ENCODE results near the gene DCAKD. TPM values are rescaled to one million over a fixed set of nuclear protein-coding genes. Genes with fewer than 3 reads are reported as not detected.

DCAKD gene
- total RNA-seq, 1 donor from 2014 or later: 25.9 TPM

DNA sequence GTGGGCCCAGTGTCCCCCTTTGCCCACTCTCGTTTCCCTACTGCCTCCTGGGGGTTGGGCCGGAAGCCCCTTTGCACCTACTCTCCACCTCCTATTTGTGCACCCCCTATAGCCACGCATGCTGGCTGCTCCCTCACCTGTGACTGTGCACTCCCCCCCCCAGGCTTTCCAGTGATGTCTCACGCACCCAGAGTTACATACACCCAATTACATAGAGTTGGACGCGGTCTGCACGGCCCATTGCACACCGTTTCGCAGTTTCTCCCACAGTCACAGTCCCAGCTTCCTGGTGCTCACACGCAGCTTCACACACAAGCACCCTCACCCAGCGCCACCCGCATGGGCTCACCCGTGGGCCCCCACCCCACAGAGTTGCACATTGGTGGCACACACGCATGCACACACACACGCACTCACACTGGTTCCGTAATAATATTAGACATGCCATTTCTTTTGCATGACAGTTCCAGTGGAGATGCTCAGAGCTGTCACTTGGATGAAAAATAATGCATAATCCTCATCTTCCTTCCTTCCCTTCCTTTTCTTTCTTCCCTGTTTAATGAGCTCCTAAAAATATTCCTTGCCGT lies 61.8 kb downstream of the DCAKD start:
- H3K4me3 ChIP-seq: no peak overlapping the region
- TF ChIP-seq, protein P1, sequence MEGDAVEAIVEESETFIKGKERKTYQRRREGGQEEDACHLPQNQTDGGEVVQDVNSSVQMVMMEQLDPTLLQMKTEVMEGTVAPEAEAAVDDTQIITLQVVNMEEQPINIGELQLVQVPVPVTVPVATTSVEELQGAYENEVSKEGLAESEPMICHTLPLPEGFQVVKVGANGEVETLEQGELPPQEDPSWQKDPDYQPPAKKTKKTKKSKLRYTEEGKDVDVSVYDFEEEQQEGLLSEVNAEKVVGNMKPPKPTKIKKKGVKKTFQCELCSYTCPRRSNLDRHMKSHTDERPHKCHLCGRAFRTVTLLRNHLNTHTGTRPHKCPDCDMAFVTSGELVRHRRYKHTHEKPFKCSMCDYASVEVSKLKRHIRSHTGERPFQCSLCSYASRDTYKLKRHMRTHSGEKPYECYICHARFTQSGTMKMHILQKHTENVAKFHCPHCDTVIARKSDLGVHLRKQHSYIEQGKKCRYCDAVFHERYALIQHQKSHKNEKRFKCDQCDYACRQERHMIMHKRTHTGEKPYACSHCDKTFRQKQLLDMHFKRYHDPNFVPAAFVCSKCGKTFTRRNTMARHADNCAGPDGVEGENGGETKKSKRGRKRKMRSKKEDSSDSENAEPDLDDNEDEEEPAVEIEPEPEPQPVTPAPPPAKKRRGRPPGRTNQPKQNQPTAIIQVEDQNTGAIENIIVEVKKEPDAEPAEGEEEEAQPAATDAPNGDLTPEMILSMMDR (IDR thresholded peaks at IDR 0.05; ENCODE audit: borderline replicate concordance): no peak
- H3K27ac ChIP-seq (replicated peaks): no peak overlapping the region
- peaks cover 29% of the 10 kb centered on the region for H3K27me3 ChIP-seq (ENCODE audit: low read depth)
- no peaks in the 10 kb centered on the region for H3K36me3 ChIP-seq
- intact Hi-C loops (cut with micrococcal nuclease): no loop called here
- no peaks in the 10 kb centered on the region for H3K9me3 ChIP-seq (replicated peaks)
- H3K4me1 ChIP-seq: no peaks in the 10 kb centered on the region
- DNase-seq: no peak

DNA sequence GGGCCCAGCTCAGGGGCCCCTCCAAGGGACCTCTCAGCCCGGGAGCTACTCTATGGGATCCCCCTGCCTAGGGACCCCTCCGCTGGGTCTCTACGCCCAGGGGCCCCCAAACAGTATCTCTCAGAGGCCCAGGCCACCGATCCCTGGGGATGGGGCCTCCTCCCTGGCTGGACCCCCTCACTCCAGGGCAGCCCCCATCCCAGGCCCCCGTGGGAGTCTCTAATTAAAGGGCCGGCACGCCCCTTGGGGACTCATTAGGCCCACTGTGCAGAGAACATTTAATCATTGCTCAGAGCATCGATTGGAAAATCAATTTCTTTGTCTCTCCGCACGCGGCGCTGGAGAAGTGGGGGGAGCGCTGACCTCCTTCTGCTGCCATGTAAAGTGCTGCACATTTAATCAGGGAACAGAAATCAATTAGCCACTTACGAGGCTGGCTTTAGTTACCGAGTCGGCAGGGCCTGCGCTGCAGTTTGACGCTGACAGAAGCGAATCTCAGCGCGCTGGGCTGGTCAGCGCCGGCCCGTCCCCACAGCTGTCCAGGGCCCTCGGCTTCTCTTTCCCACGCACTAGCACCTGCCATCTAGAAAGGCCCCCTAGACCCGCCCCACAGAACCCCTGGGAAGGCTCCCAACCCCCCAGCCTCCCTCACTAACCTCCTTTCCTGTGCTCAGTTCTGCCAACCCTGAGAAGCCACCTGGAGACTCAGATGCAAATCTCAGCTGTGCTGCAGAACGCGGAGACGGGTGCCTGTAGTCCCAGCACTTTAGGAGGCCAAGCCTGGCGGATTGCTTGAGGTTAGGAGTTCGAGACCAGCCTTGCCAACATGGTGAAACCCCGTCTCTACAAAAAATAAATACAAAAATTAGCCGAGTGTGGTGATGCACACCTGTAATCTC lies 63.1 kb downstream of the DCAKD start:
- intact Hi-C loops (cut with micrococcal nuclease): no loop called here
- Histone ChIP-seq H3K4me1 (peaks cover under 1% of the 10 kb centered on the region), H3K9me3 (replicated peaks) (no peaks in the 10 kb centered on the region), H3K36me3 (no peaks in the 10 kb centered on the region), H3K27ac (replicated peaks) (no peak overlapping the region), H3K27me3 (ENCODE audit: low read depth) (peaks cover 29% of the 10 kb centered on the region), H3K4me3 (no peak overlapping the region)
- TF ChIP-seq, protein P1 (IDR thresholded peaks at IDR 0.05; ENCODE audit: borderline replicate concordance): no peak
- no peak for DNase-seq

DNA sequence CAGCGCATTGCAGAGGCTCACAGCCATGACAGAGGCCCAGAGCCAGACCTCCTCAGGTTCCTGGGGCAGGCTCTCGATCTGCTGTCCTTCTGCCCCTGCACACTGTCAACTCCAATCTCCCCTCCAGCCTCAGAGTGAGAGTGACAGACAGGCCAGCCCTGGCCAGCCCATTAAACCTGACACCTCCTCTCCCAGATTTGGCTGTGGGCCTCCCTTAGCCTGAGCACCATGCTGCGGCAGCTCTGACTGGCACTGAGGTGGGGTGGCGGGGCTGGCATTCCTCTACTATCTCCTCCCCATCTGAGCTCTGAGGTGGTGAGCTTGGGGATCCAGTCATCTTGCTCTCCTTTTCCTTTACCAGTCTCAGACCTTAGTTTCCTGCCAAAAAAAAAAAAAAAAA lies 67.9 kb downstream of the DCAKD start:
- TF ChIP-seq, protein P1 (IDR thresholded peaks at IDR 0.05; ENCODE audit: borderline replicate concordance): no peak
- peaks cover 37% of the 10 kb centered on the region for H3K4me1 ChIP-seq
- H3K36me3 ChIP-seq: no peaks in the 10 kb centered on the region
- H3K27me3 ChIP-seq (ENCODE audit: low read depth): peaks cover 47% of the 10 kb centered on the region
- H3K9me3 ChIP-seq (replicated peaks): no peaks in the 10 kb centered on the region
- H3K4me3 ChIP-seq: no peak overlapping the region
- peak overlapping the region; percentile 76 for H3K27ac ChIP-seq (replicated peaks)
- intact Hi-C loops (cut with micrococcal nuclease): no loop called here
- peak; percentile 61 for DNase-seq

DNA sequence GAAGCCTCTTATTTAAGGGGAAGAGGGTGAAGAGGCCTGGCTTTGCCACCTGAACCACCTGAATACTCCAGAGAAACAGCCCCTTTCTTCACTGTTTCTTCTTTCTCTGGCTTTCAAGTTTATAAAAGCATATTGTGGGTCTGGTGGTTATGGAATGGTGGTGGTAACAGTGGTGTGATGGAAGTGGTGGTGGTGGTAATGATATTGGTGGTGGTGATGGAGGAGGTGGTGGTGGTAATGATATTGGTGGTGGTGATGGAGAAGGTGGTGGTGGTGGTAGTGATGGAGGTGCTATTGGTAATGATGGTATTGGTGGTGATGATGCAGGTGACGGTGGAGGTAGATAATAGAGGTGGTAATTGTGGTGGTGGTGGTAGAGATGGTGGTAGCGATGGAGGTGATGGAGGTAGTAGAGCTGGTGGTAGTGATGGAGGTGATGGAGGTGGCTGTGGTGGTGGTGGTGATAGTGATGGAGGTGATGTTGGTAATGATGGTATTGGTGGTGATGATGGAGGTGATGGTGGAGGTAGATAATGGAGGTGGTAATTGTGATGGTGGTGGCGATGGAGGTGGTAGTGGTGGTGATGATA lies 69.2 kb downstream of the DCAKD start:
- H3K36me3 ChIP-seq: no peaks in the 10 kb centered on the region
- intact Hi-C loops (cut with micrococcal nuclease): no loop called here
- no peak overlapping the region for H3K4me3 ChIP-seq
- DNase-seq: no peak
- no peaks in the 10 kb centered on the region for H3K9me3 ChIP-seq (replicated peaks)
- peaks cover 50% of the 10 kb centered on the region for H3K4me1 ChIP-seq
- H3K27me3 ChIP-seq (ENCODE audit: low read depth): peaks cover 49% of the 10 kb centered on the region
- TF ChIP-seq, protein P1 (IDR thresholded peaks at IDR 0.05; ENCODE audit: borderline replicate concordance): no peak
- no peak overlapping the region for H3K27ac ChIP-seq (replicated peaks)

DNA sequence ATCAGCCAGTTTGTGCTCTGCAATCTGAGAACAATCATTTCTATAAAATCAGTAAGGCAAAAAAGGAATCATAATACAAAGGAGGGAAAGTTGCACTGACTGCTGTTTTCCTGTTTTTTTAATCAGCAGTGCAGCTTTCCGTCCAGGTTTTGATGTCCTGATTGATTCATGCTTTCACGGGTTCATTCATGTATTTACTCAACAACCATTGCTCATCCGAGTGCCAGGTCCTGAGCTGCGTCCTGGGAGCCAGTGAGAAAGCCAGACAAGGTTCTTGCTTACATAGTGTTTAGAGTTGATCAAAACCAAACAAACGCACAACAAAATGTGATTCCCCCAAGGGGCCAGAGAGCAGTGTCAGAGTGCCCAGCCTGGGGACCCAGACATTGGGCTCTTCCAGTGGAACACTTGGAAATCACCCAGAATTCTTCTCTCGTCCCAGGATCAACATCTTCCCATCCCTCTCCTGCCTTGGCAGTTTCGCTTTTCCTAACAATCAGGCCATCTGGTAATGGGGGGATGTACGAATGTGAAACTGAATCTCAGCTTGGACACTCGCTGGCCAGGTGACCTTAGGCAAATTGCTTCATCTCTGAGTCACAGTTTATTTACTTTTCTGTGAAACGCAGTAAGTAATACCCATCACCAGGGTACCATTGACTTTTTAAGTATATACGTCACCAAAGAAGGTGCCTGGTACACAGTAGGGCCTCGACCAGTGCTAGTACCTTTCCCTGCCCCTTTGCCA lies 70.0 kb downstream of the DCAKD start:
- intact Hi-C loops (cut with micrococcal nuclease): no loop called here
- H3K27me3 ChIP-seq (ENCODE audit: low read depth): peaks cover 46% of the 10 kb centered on the region
- H3K27ac ChIP-seq (replicated peaks): peak overlapping the region; percentile 88
- no peaks in the 10 kb centered on the region for H3K36me3 ChIP-seq
- TF ChIP-seq, protein P1 (IDR thresholded peaks at IDR 0.05; ENCODE audit: borderline replicate concordance): no peak
- peaks cover 58% of the 10 kb centered on the region for H3K4me1 ChIP-seq
- no peak for DNase-seq
- no peaks in the 10 kb centered on the region for H3K9me3 ChIP-seq (replicated peaks)
- no peak overlapping the region for H3K4me3 ChIP-seq
